Measurements from ENCODE around the gene KIF1A. TPM values are rescaled to one million over a fixed set of nuclear protein-coding genes. Genes with fewer than 3 reads are reported as not detected.

KIF1A gene
- total RNA-seq, 4 donors from 2014 or later, result 0.19 to 0.60 TPM; not detected in 2

GRCh38 chr2:240777456-240778212 lies 42.4 kb downstream of the KIF1A start:
- TF ChIP-seq CTCF (IDR thresholded peaks at IDR 0.05), result no peak

GRCh38 chr2:240775905-240776304 lies 44.1 kb downstream of the KIF1A start:
- TF ChIP-seq CTCF (IDR thresholded peaks at IDR 0.05), result no peak
- DNase-seq (ENCODE audit: low spot score), result no peak
- ATAC-seq (ENCODE audit: low FRiP score), result no peak

More at GRCh38 chr2:240777456-240778212, 42.4 kb downstream of the KIF1A start:
- no peak for DNase-seq (ENCODE audit: low spot score)
- no peak for ATAC-seq (ENCODE audit: low FRiP score)

- TF ChIP-seq CTCF (IDR thresholded peaks at IDR 0.05), result no peak
- DNase-seq (ENCODE audit: low spot score) (no peak), ATAC-seq (ENCODE audit: low FRiP score) (no peak)
Measured at GRCh38 chr2:240774856-240775255, 45.2 kb downstream of the KIF1A start.

GRCh38 chr2:240769096-240769495 lies 50.9 kb downstream of the KIF1A start:
- no peak for TF ChIP-seq CTCF (IDR thresholded peaks at IDR 0.05)
- no peak for DNase-seq (ENCODE audit: low spot score)
- no peak for ATAC-seq (ENCODE audit: low FRiP score)

- no peak for ATAC-seq (ENCODE audit: low FRiP score)
- TF ChIP-seq CTCF (IDR thresholded peaks at IDR 0.05), result no peak
Measured at GRCh38 chr2:240768216-240768615, 51.8 kb downstream of the KIF1A start.

GRCh38 chr2:240767341-240767740 lies 52.7 kb downstream of the KIF1A start:
- DNase-seq (ENCODE audit: low spot score), result no peak
- no peak for ATAC-seq (ENCODE audit: low FRiP score)
- no peak for TF ChIP-seq CTCF (IDR thresholded peaks at IDR 0.05)

More at GRCh38 chr2:240768216-240768615, 51.8 kb downstream of the KIF1A start:
- DNase-seq (ENCODE audit: low spot score), result no peak

- TF ChIP-seq CTCF (IDR thresholded peaks at IDR 0.05), result no peak
- no peak for ATAC-seq (ENCODE audit: low FRiP score)
- no peak for DNase-seq (ENCODE audit: low spot score)
Measured at GRCh38 chr2:240766072-240766471, 53.9 kb downstream of the KIF1A start.

Data from omental fat pad (tissue), 4 donors.